Posterior cingulate gyrus (tissue), 11 donors: ENCODE data around the gene MARK1.

ENCODE experiments used
- DNase-seq, 10 donors: peaks; one replicate each; pipeline versions ENCODE4 v3.0.0 to v3.0.0-alpha.2; 2020 to 2021; ENCODE audit warnings: mixed read lengths in 3 of 10
- intact Hi-C: fragments of 100-400 bp; cut with DNase I; formaldehyde crosslinking; loops from one replicate; pipeline ENCODE4 v1.15.1; 2023

The MARK1 gene

DNA sequence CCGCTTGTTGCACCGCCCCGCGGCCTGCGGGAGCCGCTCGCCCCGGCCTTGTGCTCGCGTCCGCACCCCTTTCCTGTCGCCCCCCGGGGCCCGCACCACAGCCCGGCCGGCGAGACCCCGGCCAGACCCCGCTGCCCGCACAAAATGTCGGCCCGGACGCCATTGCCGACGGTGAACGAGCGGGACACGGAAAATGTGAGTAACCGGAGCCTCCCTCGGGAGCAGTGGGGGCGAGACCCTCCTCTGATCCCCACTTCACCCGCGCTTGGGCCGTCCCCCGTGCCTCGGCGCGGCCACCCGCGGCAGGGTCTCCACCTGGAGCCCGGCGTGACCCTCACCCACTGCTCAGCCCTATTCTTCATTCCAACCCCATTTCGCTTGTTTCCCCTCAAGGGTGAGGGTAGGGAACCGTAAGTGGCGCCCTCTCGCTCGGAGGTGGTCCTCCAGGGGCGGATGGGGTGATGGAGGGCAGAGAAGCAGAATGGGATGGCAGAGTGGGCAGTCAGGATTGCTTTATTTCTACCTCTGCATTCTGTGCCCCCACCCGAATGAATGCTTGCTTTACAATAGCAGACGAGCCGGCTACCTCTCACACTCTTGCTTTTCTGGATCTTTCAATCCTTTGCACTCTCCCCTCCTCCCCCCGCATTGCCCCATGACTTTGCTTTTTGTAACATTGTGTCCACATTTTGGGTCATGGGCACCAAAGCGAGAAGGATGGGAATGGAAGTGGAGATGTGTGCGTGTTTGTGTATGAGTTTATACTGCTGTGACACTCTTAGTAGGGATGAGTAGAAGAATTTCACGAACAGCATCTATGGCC, 954 bp downstream of the MARK1 start:
- DNase-seq, result peak in 7 of 10 donors; percentile 14 to 81 (median 22)
- intact Hi-C loops, result no loop called here

DNA sequence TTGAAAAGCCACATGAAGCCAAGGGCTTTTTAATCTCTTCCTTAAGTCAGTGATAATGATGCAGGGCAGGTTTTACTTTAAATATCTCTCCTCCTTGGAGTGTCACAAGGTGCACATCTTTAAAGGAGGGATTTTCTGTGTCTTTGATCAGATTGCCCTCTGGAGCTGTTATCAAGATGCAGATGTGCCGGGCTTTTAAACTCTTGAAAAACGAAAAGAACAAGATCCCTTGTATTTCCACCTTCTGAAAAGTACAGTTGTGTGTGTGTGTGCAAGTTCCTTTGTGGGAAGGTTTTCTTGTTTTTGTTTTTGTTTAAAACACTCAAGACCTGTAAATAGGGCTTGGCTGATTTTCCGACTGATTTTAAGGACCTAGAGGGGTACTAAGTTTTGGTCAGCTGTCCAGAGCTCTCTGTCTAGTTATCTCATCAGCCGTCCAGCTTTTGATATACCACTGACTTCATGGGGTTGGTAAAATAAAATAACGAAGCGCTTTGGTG, 1.6 kb downstream of the MARK1 start:
- no peak for DNase-seq
- intact Hi-C loops, result no loop called here

DNA sequence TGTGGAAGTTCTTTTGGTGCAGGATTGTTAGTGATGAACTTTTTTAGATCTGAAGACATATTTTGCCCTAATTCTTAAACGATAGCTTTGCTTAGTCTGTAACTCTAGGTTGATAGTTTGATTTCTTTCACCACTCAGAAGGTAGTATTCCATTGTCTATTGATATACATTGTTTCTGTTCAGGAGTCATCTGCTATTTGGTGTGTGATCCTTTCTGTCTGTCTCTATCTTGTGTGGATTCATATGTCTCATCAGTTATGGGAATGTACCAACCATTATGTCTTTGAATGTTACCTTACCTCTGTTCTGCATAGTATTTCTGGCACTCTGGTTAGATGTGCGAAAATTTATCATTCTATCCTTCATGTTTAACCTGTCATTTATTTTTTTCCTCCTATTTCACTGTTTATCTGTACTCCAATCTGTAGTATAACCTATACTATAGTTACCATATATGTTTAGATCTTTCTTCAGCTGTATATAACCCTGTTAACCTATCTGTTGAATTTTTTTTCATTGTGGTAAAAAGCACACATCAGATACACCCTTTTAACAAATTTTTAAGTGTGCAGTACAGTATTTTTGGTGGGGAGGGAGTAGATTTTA, 5.7 kb downstream of the MARK1 start:
- intact Hi-C loops, result no loop called here
- DNase-seq, result no peak

DNA sequence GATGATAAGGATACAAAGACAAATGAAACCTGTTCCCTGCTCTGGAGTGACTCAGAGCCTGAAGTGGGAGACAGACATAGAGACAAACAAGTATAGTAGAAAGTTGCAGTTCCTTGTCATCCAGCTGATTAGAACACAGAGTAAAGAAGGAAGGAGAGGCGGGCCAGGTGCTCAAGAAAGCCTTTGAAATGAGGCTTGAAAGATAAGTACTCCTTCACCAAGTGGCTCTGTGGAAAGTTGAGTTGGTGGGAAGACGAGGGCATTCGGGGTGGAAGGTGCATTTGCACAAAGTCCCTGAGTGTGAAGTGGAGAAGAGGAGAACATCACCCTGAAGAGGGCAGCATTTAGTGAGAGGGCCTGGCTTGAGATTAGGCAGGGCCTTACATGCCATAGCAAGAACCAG, 17.0 kb downstream of the MARK1 start:
- DNase-seq, result peak in 2 of 10 donors; percentile 33 to 45
- intact Hi-C loops, result no loop called here

DNA sequence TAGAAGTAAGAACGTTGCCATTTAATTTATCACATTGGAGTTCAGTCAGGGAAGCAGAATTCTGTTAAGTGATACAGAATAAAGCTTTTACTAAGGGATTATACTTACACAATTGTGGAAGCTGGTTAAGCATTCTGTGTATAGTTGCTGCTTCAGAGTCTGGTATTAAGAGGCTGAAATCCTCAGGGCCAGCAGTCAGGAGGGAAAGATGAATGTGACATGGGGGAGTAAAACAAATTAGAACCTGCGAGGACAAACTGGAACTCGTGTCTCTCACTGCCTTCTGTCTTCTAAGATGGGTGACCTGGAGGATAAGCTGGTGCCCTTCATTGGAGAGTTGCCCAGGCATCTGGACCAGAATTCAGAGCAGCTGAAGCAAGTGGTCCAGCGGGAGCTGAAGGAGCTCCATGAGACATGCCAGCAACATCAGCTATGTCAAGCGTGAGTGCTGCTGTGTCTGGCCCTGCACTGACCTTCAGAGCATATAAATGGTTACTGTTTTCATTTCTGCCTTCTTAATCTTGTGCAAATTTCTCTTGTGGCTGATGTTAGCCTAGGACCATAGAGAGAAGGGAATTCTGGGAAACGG, 23.0 kb downstream of the MARK1 start:
- intact Hi-C loops, result no loop called here
- no peak for DNase-seq

DNA sequence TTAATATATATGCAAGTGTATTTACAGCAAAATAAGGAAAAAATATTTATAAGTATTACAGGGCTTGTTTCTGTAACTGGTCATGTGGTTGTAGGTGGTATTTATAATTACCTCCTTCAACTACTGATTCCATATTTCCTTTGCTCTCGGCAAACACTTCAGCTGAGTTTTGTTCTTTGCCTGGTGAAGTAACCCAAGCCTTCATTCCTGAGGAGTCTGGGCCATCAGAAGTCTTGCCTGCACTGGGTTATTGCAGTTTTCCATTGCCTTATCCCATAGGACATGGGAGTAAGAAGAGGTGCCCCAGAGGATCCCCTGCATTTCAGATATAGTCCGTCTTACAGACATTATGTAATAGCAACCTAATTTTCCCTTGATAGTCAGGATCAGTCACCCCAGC, 23.8 kb downstream of the MARK1 start:
- DNase-seq, result no peak
- intact Hi-C loops, result no loop called here

DNA sequence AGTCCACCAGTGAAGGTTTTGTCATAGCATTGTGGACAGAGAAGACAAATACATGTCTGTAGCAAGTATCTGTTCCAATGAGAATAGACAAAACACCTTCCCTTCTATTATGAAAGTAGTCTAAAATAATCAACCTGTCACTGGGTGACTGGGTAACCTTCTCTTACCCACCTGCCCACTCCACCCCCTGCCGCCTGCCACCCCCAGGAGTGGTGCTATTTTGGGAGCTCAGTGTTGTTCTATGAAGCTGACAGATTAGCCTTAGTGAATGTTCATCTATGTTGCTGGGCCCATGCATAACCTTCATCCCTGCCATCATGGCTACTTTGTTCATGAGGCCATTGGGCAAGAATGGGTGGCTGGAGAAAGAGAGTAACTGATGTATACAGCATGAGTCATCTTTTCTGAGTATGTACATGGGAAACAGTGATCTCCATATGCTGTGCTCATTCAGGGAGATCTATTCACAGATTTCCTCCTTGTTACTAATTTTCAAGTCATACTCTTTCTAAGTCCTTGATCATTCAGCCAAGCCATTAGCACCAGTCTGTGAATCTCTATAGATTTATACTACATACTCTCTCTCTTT, 24.8 kb downstream of the MARK1 start:
- no peak for DNase-seq
- intact Hi-C loops, result no loop called here

DNA sequence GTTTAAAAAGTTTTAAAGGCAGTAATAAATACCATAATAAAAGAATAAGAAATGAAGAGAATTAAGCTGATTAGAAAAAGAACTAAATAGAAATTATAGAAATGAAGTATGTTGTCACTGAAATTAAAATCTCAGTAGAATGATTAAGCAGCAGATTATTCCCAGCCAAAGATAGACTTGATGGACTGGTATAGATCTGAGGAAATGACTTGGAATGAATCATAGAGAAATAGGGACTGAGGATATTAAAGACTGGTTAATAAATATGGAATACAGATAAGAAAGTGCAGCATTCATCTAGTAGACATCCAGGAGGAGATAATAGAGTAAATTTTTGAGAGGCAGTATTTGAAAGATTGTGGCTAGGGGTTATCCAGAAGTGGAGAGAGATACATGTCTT, 28.7 kb downstream of the MARK1 start:
- no peak for DNase-seq

DNA sequence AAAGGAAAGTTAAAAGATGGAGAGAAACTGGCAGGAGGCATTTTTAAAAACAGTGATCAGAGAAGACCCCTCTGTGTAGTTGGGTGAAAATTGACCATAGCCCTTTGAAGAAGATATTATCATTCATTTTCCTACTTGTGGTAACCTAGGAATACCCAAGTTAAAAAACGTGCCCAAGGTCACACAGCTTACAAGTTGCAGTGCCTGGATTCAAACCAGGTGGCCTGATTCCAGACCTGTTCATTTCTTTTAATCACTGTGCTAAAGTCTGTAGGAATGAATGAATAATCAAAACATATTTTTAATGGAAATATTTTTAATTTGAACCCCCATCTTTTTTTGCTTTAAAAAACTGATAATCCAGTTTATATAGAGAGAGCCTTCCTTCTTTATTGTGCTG, 35.6 kb downstream of the MARK1 start:
- intact Hi-C loops, result no loop called here
- DNase-seq, result no peak

More for the DNA sequence above, 28.7 kb downstream of the MARK1 start:
- intact Hi-C loops, result no loop called here

DNA sequence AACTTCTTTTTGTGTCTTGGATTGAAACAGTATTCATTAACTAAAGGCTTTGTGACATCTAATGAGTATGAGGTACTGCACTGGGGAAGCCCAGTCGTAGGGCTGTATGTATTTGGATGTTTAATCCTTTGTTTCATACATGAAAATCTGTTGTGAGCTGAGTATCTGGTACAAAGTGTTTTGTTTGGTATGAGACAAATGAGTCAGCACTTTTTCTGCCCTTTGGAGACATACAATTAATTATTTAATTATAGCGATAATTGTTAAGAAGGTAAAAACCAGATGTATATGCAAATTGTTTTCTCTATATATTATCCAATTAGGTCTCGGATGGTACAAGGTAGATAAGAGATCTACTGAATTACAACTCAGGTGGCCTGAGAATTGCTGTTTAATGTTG, 36.3 kb downstream of the MARK1 start:
- intact Hi-C loops, result no loop called here

DNA sequence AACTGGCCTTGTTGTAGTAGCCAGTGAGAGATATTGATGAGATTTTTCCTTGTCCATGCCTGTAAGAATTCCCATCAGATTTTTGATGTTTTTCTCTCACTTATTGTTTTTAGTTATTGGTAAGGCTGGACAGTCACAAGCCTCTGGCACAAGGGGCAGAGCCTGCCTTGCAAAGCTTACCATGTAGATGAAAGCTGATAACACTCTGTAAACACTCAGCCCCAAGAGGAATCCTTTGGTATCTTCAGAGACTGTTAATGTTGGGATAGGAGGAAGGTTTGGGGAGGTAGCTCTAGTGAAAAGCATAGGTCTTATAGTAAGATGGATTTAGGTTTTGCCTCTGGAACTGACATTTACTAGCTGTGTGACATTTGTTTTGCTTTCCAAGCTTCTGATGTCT, 37.7 kb downstream of the MARK1 start:
- DNase-seq, result no peak
- intact Hi-C loops, result no loop called here

More for the DNA sequence above, 36.3 kb downstream of the MARK1 start:
- no peak for DNase-seq

DNA sequence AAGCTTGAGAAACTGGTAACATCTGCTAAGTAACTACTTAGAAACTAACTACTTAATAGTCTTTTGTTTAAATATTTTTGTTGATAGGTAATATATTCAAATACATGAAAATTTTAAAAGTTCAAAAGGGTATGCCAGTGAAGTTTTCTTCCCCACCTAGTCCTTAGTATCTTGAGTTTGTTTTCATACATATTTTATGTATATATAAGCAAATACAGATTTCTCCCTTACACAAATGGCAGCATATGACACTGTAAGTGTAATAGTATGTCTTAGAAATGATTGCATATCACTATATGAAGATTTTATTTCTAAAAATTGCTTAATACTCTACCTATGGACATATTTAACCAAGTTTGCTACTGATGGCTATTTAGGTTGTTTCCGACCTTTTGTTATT, 38.9 kb downstream of the MARK1 start:
- intact Hi-C loops, result no loop called here

DNA sequence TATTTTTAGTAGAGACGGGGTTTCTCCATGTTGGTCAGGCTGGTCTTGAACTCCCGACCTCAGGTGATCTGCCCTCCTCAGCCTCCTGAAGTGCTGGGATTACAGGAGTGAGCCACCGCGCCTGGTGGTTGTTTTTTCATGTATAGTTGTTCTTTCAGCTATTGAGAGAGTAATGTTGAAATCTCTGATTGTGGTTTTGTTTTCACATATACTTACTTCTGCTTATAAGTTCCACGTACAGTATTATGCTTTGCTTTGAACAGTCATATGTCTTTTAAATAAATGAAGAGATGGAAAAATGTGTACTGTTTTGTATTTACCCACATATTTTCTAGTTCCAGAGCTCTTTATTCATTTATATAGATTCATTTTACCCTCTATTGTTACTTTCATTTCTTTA, 44.5 kb downstream of the MARK1 start:
- no peak for DNase-seq
- intact Hi-C loops, result no loop called here

More for the DNA sequence above, 38.9 kb downstream of the MARK1 start:
- DNase-seq, result no peak

DNA sequence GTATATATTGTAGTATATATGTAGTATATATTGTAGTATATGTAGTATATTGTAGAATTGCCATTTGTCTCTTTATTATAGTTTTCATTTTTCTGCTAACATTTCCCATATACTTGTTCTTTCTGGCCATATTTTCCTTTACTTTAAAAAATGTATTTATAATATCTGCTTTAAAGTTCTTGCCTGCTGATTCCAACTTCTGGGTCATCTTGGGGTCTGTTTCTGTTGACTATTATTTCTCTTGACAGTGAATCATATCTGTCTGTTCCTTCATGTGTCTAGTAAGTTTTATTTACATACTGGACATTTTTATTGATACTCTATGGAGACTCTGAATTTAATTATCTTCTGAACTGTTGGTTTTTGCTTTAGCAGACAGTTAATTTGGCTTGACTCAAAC, 45.9 kb downstream of the MARK1 start:
- no peak for DNase-seq
- intact Hi-C loops, result no loop called here

DNA sequence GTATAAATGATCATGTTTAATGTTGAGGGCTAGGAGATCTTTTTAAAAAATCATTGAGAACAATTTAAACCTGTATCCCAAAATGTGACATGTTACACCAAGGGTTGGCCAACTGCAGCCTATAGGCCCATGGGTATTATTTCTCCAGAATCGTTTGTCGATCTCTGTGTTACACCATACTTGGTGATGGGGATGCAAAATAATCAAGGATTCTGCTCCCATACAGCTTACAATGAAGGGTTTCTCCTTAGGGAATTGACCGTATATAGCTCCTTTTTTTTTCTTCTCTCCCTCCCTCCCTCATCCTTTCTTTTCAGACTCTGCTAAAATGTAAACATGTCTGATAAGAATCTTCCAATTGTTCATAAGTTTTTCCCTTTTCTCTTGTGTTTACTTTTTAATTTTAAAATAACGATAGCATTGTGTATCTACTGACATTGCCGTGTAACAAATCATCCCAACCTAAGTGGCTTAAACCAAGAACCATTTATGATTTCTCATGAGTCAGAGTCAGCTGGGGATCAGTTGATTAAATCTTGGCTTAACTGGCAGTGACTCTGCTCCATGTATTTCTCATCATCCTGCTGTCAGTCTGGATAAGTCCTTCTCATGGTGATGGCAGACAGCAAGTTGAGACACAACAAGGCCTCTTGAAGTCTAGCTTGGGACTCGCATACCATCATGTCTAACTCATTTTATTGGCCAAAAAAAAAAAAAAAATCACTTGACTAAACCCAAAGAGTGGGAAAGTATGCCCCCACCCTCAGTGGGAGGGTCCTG, 48.0 kb downstream of the MARK1 start:
- DNase-seq, result no peak
- intact Hi-C loops, result no loop called here

DNA sequence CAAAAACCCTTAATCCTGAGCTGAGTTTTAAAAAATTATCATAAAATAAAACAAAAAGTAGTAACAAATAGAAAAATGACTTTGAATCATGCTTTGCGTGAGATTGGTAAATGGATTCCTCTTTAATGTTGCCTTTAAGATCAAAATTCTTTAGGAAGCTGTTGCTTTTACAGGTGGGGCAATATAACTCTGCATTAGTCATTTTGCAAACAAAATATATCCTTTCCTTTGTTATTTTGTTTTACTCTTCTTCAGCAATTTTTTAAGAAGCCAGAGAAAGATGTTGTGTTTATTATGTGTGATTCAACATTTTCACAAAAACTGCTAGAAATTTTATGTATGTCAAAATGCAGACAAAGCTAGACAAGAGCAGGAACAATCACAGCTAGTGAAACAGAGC, 50.0 kb downstream of the MARK1 start:
- intact Hi-C loops, result no loop called here

DNA sequence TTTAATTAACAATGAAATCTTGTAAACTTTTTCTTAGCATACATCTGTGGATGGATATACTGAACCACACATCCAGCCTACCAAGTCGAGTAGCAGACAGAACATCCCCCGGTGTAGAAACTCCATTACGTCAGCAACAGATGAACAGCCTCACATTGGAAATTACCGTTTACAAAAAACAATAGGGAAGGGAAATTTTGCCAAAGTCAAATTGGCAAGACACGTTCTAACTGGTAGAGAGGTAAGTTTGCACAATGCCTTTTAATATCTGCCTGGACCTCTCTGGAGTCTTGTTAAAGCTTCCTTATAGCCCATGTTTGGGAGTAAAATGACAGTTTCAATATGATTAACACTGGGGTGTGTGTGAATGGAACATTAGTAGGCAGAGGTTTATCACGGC, 51.4 kb downstream of the MARK1 start:
- intact Hi-C loops, result no loop called here
- DNase-seq, result no peak

More for the DNA sequence above, 50.0 kb downstream of the MARK1 start:
- no peak for DNase-seq

DNA sequence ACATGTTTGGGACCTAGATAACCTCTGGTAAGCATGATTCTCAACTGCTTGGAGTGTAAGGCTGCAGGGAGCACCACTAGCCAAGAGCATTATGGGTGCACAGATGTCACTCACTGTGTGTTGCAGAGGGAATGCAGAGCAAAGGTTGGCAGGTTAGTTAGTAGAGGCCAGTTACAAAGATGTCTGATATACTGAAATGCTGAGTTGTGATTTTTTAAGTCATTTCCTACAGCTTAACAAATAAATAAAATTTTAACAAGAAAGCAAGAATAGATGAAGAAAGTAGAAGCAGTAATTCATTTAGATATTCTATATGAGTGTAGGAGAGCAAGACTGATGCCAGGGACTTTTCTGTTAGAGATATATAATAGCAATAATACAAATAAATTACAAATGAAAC, 64.8 kb downstream of the MARK1 start:
- no peak for DNase-seq
- intact Hi-C loops, result no loop called here

DNA sequence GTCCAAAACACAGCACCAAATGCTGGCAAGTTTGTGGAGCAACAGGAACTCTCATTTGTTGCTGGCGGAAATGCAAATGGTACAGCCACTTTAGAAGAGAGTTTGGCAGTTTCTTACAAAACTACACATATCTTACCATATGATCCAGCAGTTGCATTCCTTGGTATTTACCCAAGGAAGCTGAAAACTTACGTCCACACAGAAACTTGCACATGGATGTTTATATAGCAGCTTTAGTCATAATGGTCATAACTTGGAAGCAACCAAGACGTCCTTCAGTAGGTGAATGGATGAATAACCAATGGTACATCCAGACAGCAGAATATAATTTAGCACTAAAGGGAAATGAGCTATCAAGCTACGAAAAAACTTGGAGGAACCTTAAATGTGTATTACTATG, 66.4 kb downstream of the MARK1 start:
- no peak for DNase-seq
- intact Hi-C loops, result no loop called here

DNA sequence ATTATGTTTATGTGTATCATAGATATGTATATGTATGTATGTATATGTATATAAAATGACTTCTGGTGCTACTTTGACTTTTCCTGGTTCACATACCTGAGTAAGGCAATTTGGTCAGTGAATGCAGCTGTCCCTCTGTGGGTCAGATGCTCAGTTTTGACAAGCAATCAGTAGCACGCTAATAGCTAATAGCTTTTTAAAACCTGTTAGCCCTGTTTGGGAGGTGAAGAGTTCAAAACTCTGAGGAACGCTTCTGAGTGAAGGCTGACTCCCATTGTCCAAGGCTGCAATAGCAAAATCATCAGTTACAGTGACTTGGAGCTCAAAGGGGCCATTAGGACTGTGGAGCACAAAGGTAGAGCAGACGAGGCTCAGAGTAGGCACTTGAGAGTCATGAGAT, 67.2 kb downstream of the MARK1 start:
- intact Hi-C loops, result no loop called here
- DNase-seq, result no peak

DNA sequence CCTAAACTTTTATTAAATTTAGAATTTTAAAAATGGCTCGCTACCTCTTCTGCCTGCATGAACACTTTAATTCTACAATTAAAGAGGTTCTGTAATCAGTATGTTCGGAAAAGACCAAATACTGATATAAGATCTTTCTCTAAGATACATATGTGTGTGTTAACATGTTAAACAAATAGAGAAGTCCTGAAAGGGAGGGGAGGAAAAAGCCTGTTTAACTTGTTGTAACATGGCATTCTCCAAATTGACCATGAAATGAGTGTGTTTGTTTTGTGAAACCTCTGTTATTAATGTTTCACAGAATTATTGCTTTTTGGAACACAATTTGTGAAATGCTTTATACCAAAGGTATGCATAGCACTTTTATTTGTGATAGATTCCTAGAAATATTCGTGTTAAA, 77.0 kb downstream of the MARK1 start:
- DNase-seq, result no peak
- intact Hi-C loops, result no loop called here
